Measurements from ENCODE around the gene F11. TPM values are rescaled to one million over a fixed set of nuclear protein-coding genes. Genes with fewer than 3 reads are reported as not detected.

The F11 gene
- total RNA-seq, 1 experiment from 2014 or later: not detected

DNA sequence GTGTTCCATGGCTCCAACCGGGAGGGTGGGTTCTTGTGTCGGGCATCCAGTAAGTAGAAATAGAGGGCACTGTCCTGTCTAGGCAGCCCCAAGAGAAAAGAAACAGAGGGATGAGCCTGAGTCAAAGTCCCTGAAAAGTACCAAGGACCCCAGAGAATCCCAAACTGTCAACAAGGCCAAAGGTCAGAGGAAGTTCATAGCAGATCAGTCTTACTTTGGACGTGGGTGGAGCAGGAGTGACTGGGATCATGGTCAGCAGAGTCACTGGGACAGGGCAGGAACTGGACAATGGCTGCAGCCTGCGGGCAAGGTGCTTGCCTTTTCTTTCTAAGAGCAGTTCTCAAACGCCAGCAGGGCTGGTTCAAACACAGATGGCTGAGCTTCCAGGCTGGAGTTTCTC lies 17.3 kb downstream of the F11 start:
- Mint-ChIP-seq H3K4me1 (ENCODE audit: low read depth, unreplicated experiment) (no peaks in the 10 kb centered on the region), H3K4me3 (ENCODE audit: unreplicated experiment) (no peak overlapping the region), H3K36me3 (ENCODE audit: insufficient read depth, unreplicated experiment) (no peaks in the 10 kb centered on the region), H3K27ac (ENCODE audit: unreplicated experiment) (no peak overlapping the region), H3K9me3 (ENCODE audit: unreplicated experiment) (no peaks in the 10 kb centered on the region), H3K27me3 (ENCODE audit: insufficient read depth, unreplicated experiment) (peaks cover 16% of the 10 kb centered on the region)
- ChIA-PET CTCF (no interaction called here), POLR2A (no interaction called here)
- H3K4me1 ChIP-seq: no peaks in the 10 kb centered on the region
- no peaks in the 10 kb centered on the region for H3K36me3 ChIP-seq (ENCODE audit: control insufficient read depth, insufficient read depth, low read length)
- TF ChIP-seq CTCF (IDR thresholded peaks at IDR 0.05; ENCODE audit: insufficient read depth in 1 of 2, low read depth in 1 of 2, low read length in 1 of 2, severe bottlenecking in 1 of 2, unreplicated experiment in 1 of 2): no peak
- H3K4me3 ChIP-seq (ENCODE audit: low read depth, low read length): no peak overlapping the region
- H3K9me3 ChIP-seq: no peaks in the 10 kb centered on the region
- no peak for DNase-seq
- BruUV-seq (replicated peaks): no TSS peak
- no peaks in the 10 kb centered on the region for H3K27me3 ChIP-seq (replicated peaks; ENCODE audit: control insufficient read depth, insufficient read depth, low read length)
- intact Hi-C loops (cut with micrococcal nuclease; ENCODE audit: unreplicated experiment): no loop called here

DNA sequence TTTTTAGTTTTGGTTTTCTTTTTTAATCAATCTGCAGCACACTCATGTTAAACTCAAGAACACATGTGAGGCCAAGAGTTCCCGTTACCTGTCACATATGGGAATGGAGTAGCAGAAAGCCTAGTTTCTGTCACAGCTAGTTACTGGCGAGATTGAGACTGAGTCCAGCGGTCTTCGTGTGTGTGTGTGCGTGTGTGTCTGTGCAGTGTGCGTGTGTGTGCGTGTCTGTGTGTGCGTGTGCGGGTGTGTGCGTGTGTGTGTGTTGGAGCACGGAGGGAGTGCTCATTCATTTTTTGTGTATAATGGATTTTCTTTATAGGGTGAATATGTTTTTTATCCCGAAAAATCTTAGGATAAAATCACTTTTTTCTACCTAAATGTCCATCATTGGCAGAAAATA lies 19.2 kb downstream of the F11 start:
- Mint-ChIP-seq H3K27me3 (ENCODE audit: insufficient read depth, unreplicated experiment) (peaks cover 18% of the 10 kb centered on the region), H3K9me3 (ENCODE audit: unreplicated experiment) (no peaks in the 10 kb centered on the region), H3K4me3 (ENCODE audit: unreplicated experiment) (no peak overlapping the region), H3K27ac (ENCODE audit: unreplicated experiment) (no peak overlapping the region), H3K4me1 (ENCODE audit: low read depth, unreplicated experiment) (no peaks in the 10 kb centered on the region), H3K36me3 (ENCODE audit: insufficient read depth, unreplicated experiment) (no peaks in the 10 kb centered on the region)
- intact Hi-C loops (cut with micrococcal nuclease; ENCODE audit: unreplicated experiment): no loop called here
- TF ChIP-seq CTCF (IDR thresholded peaks at IDR 0.05; ENCODE audit: insufficient read depth in 1 of 2, low read depth in 1 of 2, low read length in 1 of 2, severe bottlenecking in 1 of 2, unreplicated experiment in 1 of 2): no peak
- POLR2A ChIA-PET: no interaction called here
- no peak overlapping the region for H3K4me3 ChIP-seq (ENCODE audit: low read depth, low read length)
- no peaks in the 10 kb centered on the region for H3K36me3 ChIP-seq (ENCODE audit: control insufficient read depth, insufficient read depth, low read length)
- no peaks in the 10 kb centered on the region for H3K9me3 ChIP-seq
- CTCF ChIA-PET: no interaction called here
- no peak for DNase-seq
- no peaks in the 10 kb centered on the region for H3K27me3 ChIP-seq (replicated peaks; ENCODE audit: control insufficient read depth, insufficient read depth, low read length)
- no peaks in the 10 kb centered on the region for H3K4me1 ChIP-seq
- no TSS peak for BruUV-seq (replicated peaks)

- Histone ChIP-seq H3K27me3 (replicated peaks; ENCODE audit: control insufficient read depth, insufficient read depth, low read length) (no peaks in the 10 kb centered on the region), H3K4me3 (ENCODE audit: low read depth, low read length) (no peak overlapping the region), H3K4me1 (no peaks in the 10 kb centered on the region), H3K36me3 (ENCODE audit: control insufficient read depth, insufficient read depth, low read length) (no peaks in the 10 kb centered on the region), H3K9me3 (no peaks in the 10 kb centered on the region)
- Mint-ChIP-seq H3K9me3 (ENCODE audit: unreplicated experiment) (no peaks in the 10 kb centered on the region), H3K36me3 (ENCODE audit: insufficient read depth, unreplicated experiment) (no peaks in the 10 kb centered on the region), H3K4me1 (ENCODE audit: low read depth, unreplicated experiment) (no peaks in the 10 kb centered on the region), H3K27ac (ENCODE audit: unreplicated experiment) (no peak overlapping the region), H3K4me3 (ENCODE audit: unreplicated experiment) (no peak overlapping the region), H3K27me3 (ENCODE audit: insufficient read depth, unreplicated experiment) (peaks cover 18% of the 10 kb centered on the region)
- intact Hi-C loops (cut with micrococcal nuclease; ENCODE audit: unreplicated experiment): no loop called here
- CTCF ChIA-PET: no interaction called here
- TF ChIP-seq CTCF (IDR thresholded peaks at IDR 0.05; ENCODE audit: insufficient read depth in 1 of 2, low read depth in 1 of 2, low read length in 1 of 2, severe bottlenecking in 1 of 2, unreplicated experiment in 1 of 2): no peak
- POLR2A ChIA-PET: no interaction called here
- no TSS peak for BruUV-seq (replicated peaks)
- no peak for DNase-seq
Observed at GRCh38 chr4:186286581-186286980, 20.6 kb downstream of the F11 start.

Data from Caco-2 (cell line).